ENCODE results near the gene MUC6.

MUC6 gene

GRCh38 chr11:1072821-1073231 lies 36.3 kb upstream of the MUC6 start:
- DNase-seq, result no peak

- DNase-seq, result peak; percentile 87
Observed at GRCh38 chr11:1072116-1072820, 35.8 kb upstream of the MUC6 start.

GRCh38 chr11:1071571-1072115 lies 35.1 kb upstream of the MUC6 start:
- no peak for DNase-seq

GRCh38 chr11:1070594-1071462 lies 34.3 kb upstream of the MUC6 start:
- DNase-seq, result no peak

GRCh38 chr11:1069740-1070139 lies 33.2 kb upstream of the MUC6 start:
- DNase-seq, result no peak

GRCh38 chr11:1067812-1068496 lies 31.4 kb upstream of the MUC6 start:
- DNase-seq, result no peak

- DNase-seq, result no peak
Observed at GRCh38 chr11:1064167-1064566, 27.6 kb upstream of the MUC6 start.

GRCh38 chr11:1062075-1062820 lies 25.7 kb upstream of the MUC6 start:
- no peak for DNase-seq

GRCh38 chr11:1060852-1061616 lies 24.5 kb upstream of the MUC6 start:
- DNase-seq, result no peak

- DNase-seq, result no peak
Observed at GRCh38 chr11:1060410-1060809, 23.9 kb upstream of the MUC6 start.

- no peak for DNase-seq
Observed at GRCh38 chr11:1059759-1060158, 23.2 kb upstream of the MUC6 start.

GRCh38 chr11:1057806-1058205 lies 21.3 kb upstream of the MUC6 start:
- no peak for DNase-seq

GRCh38 chr11:1055990-1056771 lies 19.7 kb upstream of the MUC6 start:
- no peak for DNase-seq

- no peak for DNase-seq
Observed at GRCh38 chr11:1055109-1055703, 18.7 kb upstream of the MUC6 start.

- no peak for DNase-seq
Observed at GRCh38 chr11:1054143-1055108, 17.9 kb upstream of the MUC6 start.

GRCh38 chr11:1053121-1053901 lies 16.8 kb upstream of the MUC6 start:
- DNase-seq, result no peak

GRCh38 chr11:1052133-1053011 lies 15.9 kb upstream of the MUC6 start:
- no peak for DNase-seq

All from kidney glomerular epithelial cell (primary cell).